Fibroblast of lung (primary cell): ENCODE data around the gene PCDH15.

Experiments used
- CTCF ChIP-seq, 2 donors: IDR thresholded peaks in 1 of 2; conservative IDR thresholded peaks in 1 of 2; 1 replicate in 1 of 2; 2 replicates in 1 of 2; pipeline ENCODE4 v1.5.1; 2011 to 2012; ENCODE audit warnings: low read length in 2 of 2, control low read depth in 1 of 2, inconsistent platforms in 1 of 2, low read depth in 1 of 2, mild to moderate bottlenecking in 1 of 2
- EZH2 ChIP-seq: IDR thresholded peaks from 2 replicates; pipeline ENCODE4 v1.5.1; 2012; ENCODE audit warnings: low read length, control low read depth, mild to moderate bottlenecking; ENCODE audit errors: missing control alignments

- no peak for TF ChIP-seq CTCF (conservative IDR thresholded peaks at IDR 0.05 in 1 of 2, IDR thresholded peaks at IDR 0.05 in 1 of 2; ENCODE audit: low read depth in 1 of 2, low read length in 2 of 2)
- no peak for TF ChIP-seq EZH2
Measured at GRCh38 chr10:54441275-54441674, 359.8 kb downstream of the PCDH15 start.
